Gastrocnemius medialis (tissue), 4 donors: ENCODE results near the gene MAN2A1.

Experiments
- CTCF ChIP-seq, 5 experiments: fragments of 450-650 bp in 3 of 5; fragments of 200-600 bp in 2 of 5; sonication (generic) in 2 of 5; IDR thresholded peaks in 4 of 5; conservative IDR thresholded peaks in 1 of 5; 1 replicate in 4 of 5; 2 replicates in 1 of 5; pipeline ENCODE4 v1.5.1; 2016 to 2019; ENCODE audit warnings: antibody characterized with exemption in 5 of 5, mild to moderate bottlenecking in 3 of 5, moderate library complexity in 3 of 5
- POLR2A ChIP-seq, 2 donors: fragments of 450-650 bp; IDR thresholded peaks; one replicate each; pipeline ENCODE4 v1.6.1; 2017; ENCODE audit warnings: antibody characterized with exemption in 2 of 2, mild to moderate bottlenecking in 2 of 2, moderate library complexity in 2 of 2

GRCh38 chr5:109714592-109714991, 24.9 kb downstream of the MAN2A1 start:
- TF ChIP-seq CTCF (IDR thresholded peaks at IDR 0.05 in 4 of 5, conservative IDR thresholded peaks at IDR 0.05 in 1 of 5) (no peak), POLR2A (IDR thresholded peaks at IDR 0.05) (no peak)
